HG02870 (cell line): ENCODE data around the gene PLA2G2D.
"Not testable (repeated sequence)": the region's sequence is repeated elsewhere in the genome, so short reads cannot be mapped to it uniquely, and the experiment has no call there.

Experiments used
- ATAC-seq: cut with Tn5 transposase; IDR thresholded peaks from one replicate; pipeline ENCODE4 v1.9.1; 2021; ENCODE audit warnings: mild to moderate bottlenecking, moderate library complexity; ENCODE audit not compliant: unreplicated experiment

PLA2G2D gene

GRCh38 chr1:20143318-20143717, 24.0 kb upstream of the PLA2G2D start:
- no peak for ATAC-seq

- ATAC-seq: no peak
Observed at GRCh38 chr1:20142001-20142710, 22.8 kb upstream of the PLA2G2D start.

- no peak for ATAC-seq
Observed at GRCh38 chr1:20141466-20141865, 22.1 kb upstream of the PLA2G2D start.

- ATAC-seq: no peak
Observed at GRCh38 chr1:20141001-20141400, 21.7 kb upstream of the PLA2G2D start.

GRCh38 chr1:20139776-20140612, 20.7 kb upstream of the PLA2G2D start:
- no peak for ATAC-seq

GRCh38 chr1:20138961-20139550, 19.7 kb upstream of the PLA2G2D start, which contains the start of gene PLA2G2F:
Gene PLA2G2F (plus strand): TSS chr1:20139323. CDS start chr1:20139428, 105 bp downstream.
- no peak for ATAC-seq

- ATAC-seq: no peak
Observed at GRCh38 chr1:20138346-20138745, 19.0 kb upstream of the PLA2G2D start.

- ATAC-seq: no peak
Observed at GRCh38 chr1:20137604-20138003, 18.3 kb upstream of the PLA2G2D start.

GRCh38 chr1:20137055-20137454, 17.7 kb upstream of the PLA2G2D start:
- no peak for ATAC-seq

GRCh38 chr1:20136249-20136648, 16.9 kb upstream of the PLA2G2D start:
- ATAC-seq: no peak

GRCh38 chr1:20134995-20135394, 15.7 kb upstream of the PLA2G2D start:
- ATAC-seq: no peak

- not testable (repeated sequence) for ATAC-seq
Observed at GRCh38 chr1:20130518-20130917, 11.2 kb upstream of the PLA2G2D start.

- ATAC-seq: no peak
Observed at GRCh38 chr1:20126806-20127440, 7.6 kb upstream of the PLA2G2D start.

- peak; percentile 45 for ATAC-seq
Observed at GRCh38 chr1:20126041-20126805, 6.9 kb upstream of the PLA2G2D start.

- ATAC-seq: no peak
Observed at GRCh38 chr1:20125100-20125499, 5.8 kb upstream of the PLA2G2D start.

- ATAC-seq: no peak
Observed at GRCh38 chr1:20124456-20125057, 5.2 kb upstream of the PLA2G2D start.

- no peak for ATAC-seq
Observed at GRCh38 chr1:20123722-20124455, 4.6 kb upstream of the PLA2G2D start.

GRCh38 chr1:20120796-20121195, 1.5 kb upstream of the PLA2G2D start:
- no peak for ATAC-seq

- ATAC-seq: no peak
Observed at GRCh38 chr1:20117236-20117635, 2.1 kb downstream of the PLA2G2D start.
